Activated T-cell treated with anti-CD3 and anti-CD28 coated beads, Interleukin-2, amount 50 U/mL, for 4 hours (primary cell): ENCODE measurements around the gene AGRN. TPM values are rescaled to one million over a fixed set of nuclear protein-coding genes. Genes with fewer than 3 reads are reported as not detected.
A peak's percentile ranks its signal among the peaks of the same experiment; 100 is the strongest.
"Not testable (repeated sequence)": the region's sequence is repeated elsewhere in the genome, so short reads cannot be mapped to it uniquely, and the experiment has no call there.

Source experiments
- ATAC-seq, 2 donors: fragments of 200-7000 bp; cut with Tn5 transposase; one replicate each; pipeline ENCODE4 v1.10.0; 2021
- DNase-seq: peaks from one replicate; pipeline ENCODE4 v3.0.0-alpha.2; 2020
- H3K27me3 Mint-ChIP-seq: one replicate; pipeline ENCODE4 v1.8.0; 2021; ENCODE audit warnings: low read depth, mixed read lengths
- H3K36me3 Mint-ChIP-seq: one replicate; pipeline ENCODE4 v1.8.0; 2022; ENCODE audit warnings: mixed read lengths; ENCODE audit not compliant: insufficient read depth
- H3K4me1 Mint-ChIP-seq: one replicate; pipeline ENCODE4 v1.8.0; 2021; ENCODE audit warnings: low read depth, mixed read lengths
- H3K4me3 Mint-ChIP-seq: one replicate; pipeline ENCODE4 v1.8.0; 2021; ENCODE audit warnings: mild to moderate bottlenecking, moderate library complexity, mixed read lengths
- H3K9me3 Mint-ChIP-seq: one replicate; pipeline ENCODE4 v1.8.0; 2021; ENCODE audit warnings: mixed read lengths
- total RNA-seq, 3 donors: library from RNA; stranded (reverse); gene quantifications; one replicate each; pipeline ENCODE4 v1.2.1, GENCODE V29; 2021

The AGRN gene
- total RNA-seq, 3 donors from 2014 or later, result 12.0 to 18.0 (median 15.2) TPM

GRCh38 chr1:978835-979743, 40.8 kb upstream of the AGRN start:
- no peak for ATAC-seq
- H3K36me3 Mint-ChIP-seq, result no peaks in the 10 kb centered on the region
- DNase-seq, result peak; percentile 3

GRCh38 chr1:979744-980072, 40.2 kb upstream of the AGRN start:
- H3K36me3 Mint-ChIP-seq, result no peaks in the 10 kb centered on the region
- H3K4me1 Mint-ChIP-seq, result peaks cover 7% of the 10 kb centered on the region
- no peak for DNase-seq
- ATAC-seq, result no peak
- H3K9me3 Mint-ChIP-seq, result no peaks in the 10 kb centered on the region
- peaks cover 29% of the 10 kb centered on the region for H3K27me3 Mint-ChIP-seq
- H3K4me3 Mint-ChIP-seq, result no peak overlapping the region

More at GRCh38 chr1:978835-979743, 40.8 kb upstream of the AGRN start:
- H3K4me3 Mint-ChIP-seq, result no peak overlapping the region
- H3K4me1 Mint-ChIP-seq, result peaks cover 7% of the 10 kb centered on the region
- peaks cover 29% of the 10 kb centered on the region for H3K27me3 Mint-ChIP-seq
- H3K9me3 Mint-ChIP-seq, result no peaks in the 10 kb centered on the region

- ATAC-seq (no peak), DNase-seq (no peak)
- Mint-ChIP-seq H3K36me3 (no peaks in the 10 kb centered on the region), H3K4me1 (peaks cover 7% of the 10 kb centered on the region), H3K9me3 (no peaks in the 10 kb centered on the region), H3K27me3 (peaks cover 29% of the 10 kb centered on the region), H3K4me3 (no peak overlapping the region)
Observed at GRCh38 chr1:980137-980571, 39.8 kb upstream of the AGRN start.

- H3K4me1 Mint-ChIP-seq, result peaks cover 4% of the 10 kb centered on the region
- H3K4me3 Mint-ChIP-seq, result no peak overlapping the region
- peaks cover 28% of the 10 kb centered on the region for H3K27me3 Mint-ChIP-seq
- ATAC-seq, result no peak
- peak; percentile 3 for DNase-seq
- no peaks in the 10 kb centered on the region for H3K9me3 Mint-ChIP-seq
- no peaks in the 10 kb centered on the region for H3K36me3 Mint-ChIP-seq
Observed at GRCh38 chr1:980602-981395, 39.1 kb upstream of the AGRN start.

GRCh38 chr1:981491-981954, 38.4 kb upstream of the AGRN start:
- Mint-ChIP-seq H3K36me3 (no peaks in the 10 kb centered on the region), H3K4me1 (peaks cover 2% of the 10 kb centered on the region), H3K4me3 (no peak overlapping the region), H3K27me3 (peaks cover 31% of the 10 kb centered on the region), H3K9me3 (no peaks in the 10 kb centered on the region)
- DNase-seq (peak; percentile 3), ATAC-seq (no peak)

- Mint-ChIP-seq H3K4me1 (peaks cover 2% of the 10 kb centered on the region), H3K4me3 (no peak within 1 kb of the TSS), H3K36me3 (no peaks in the 10 kb centered on the region), H3K27me3 (peaks cover 31% of the 10 kb centered on the region), H3K9me3 (no peaks in the 10 kb centered on the region)
- ATAC-seq, result no peak
- peak; percentile 4 for DNase-seq
Observed at GRCh38 chr1:981955-982558, 37.9 kb upstream of the AGRN start, which contains the start of gene PERM1. TSS of gene PERM1 (minus strand) at chr1:982093. CDS start at chr1:981029, 1,064 bp downstream.

GRCh38 chr1:982765-983436, 37.0 kb upstream of the AGRN start:
- ATAC-seq (no peak), DNase-seq (no peak)
- Mint-ChIP-seq H3K4me3 (no peak overlapping the region), H3K36me3 (no peaks in the 10 kb centered on the region), H3K27me3 (peaks cover 35% of the 10 kb centered on the region), H3K9me3 (no peaks in the 10 kb centered on the region), H3K4me1 (peaks cover 2% of the 10 kb centered on the region)

- Mint-ChIP-seq H3K4me3 (no peak overlapping the region), H3K36me3 (no peaks in the 10 kb centered on the region), H3K4me1 (no peaks in the 10 kb centered on the region), H3K27me3 (peaks cover 36% of the 10 kb centered on the region), H3K9me3 (no peaks in the 10 kb centered on the region)
- ATAC-seq, result peak; percentile 72 to 82
- DNase-seq, result peak; percentile 65
Observed at GRCh38 chr1:983798-984475, 36.0 kb upstream of the AGRN start.

- DNase-seq (no peak), ATAC-seq (no peak)
- Mint-ChIP-seq H3K4me3 (no peak overlapping the region), H3K9me3 (no peaks in the 10 kb centered on the region), H3K27me3 (peaks cover 41% of the 10 kb centered on the region), H3K4me1 (no peaks in the 10 kb centered on the region), H3K36me3 (no peaks in the 10 kb centered on the region)
Observed at GRCh38 chr1:984476-984814, 35.5 kb upstream of the AGRN start.

GRCh38 chr1:985126-985525, 34.8 kb upstream of the AGRN start:
- no peak for ATAC-seq
- DNase-seq, result no peak
- no peak overlapping the region for H3K4me3 Mint-ChIP-seq
- no peaks in the 10 kb centered on the region for H3K4me1 Mint-ChIP-seq
- peaks cover 46% of the 10 kb centered on the region for H3K27me3 Mint-ChIP-seq
- no peaks in the 10 kb centered on the region for H3K36me3 Mint-ChIP-seq
- no peaks in the 10 kb centered on the region for H3K9me3 Mint-ChIP-seq

GRCh38 chr1:988061-988460, 31.9 kb upstream of the AGRN start:
- DNase-seq, H3K4me1 Mint-ChIP-seq, H3K4me3 Mint-ChIP-seq, H3K9me3 Mint-ChIP-seq, H3K36me3 Mint-ChIP-seq, ATAC-seq: not testable (repeated sequence)
- H3K27me3 Mint-ChIP-seq, result peaks cover 43% of the 10 kb centered on the region

- not testable (repeated sequence) for H3K4me1 Mint-ChIP-seq, H3K9me3 Mint-ChIP-seq, H3K4me3 Mint-ChIP-seq, DNase-seq, H3K36me3 Mint-ChIP-seq, ATAC-seq
- peaks cover 31% of the 10 kb centered on the region for H3K27me3 Mint-ChIP-seq
Observed at GRCh38 chr1:991275-991674, 28.6 kb upstream of the AGRN start.

GRCh38 chr1:991895-992294, 28.0 kb upstream of the AGRN start:
- Mint-ChIP-seq H3K27me3 (peaks cover 30% of the 10 kb centered on the region), H3K4me1 (peaks cover 6% of the 10 kb centered on the region), H3K9me3 (peaks cover 3% of the 10 kb centered on the region), H3K4me3 (no peak overlapping the region), H3K36me3 (no peaks in the 10 kb centered on the region)
- ATAC-seq (no peak), DNase-seq (no peak)
